Liver (tissue), 9 donors: Measurements from ENCODE around the gene TNNC2. TPM values are rescaled to one million over a fixed set of nuclear protein-coding genes. Genes with fewer than 3 reads are reported as not detected.

Experiments
- DNase-seq: peaks from one replicate; pipeline ENCODE4 v3.0.0-alpha.2; 2017; ENCODE audit warnings: low spot score
- H3K27ac ChIP-seq, 2 donors: one replicate each; pipeline ENCODE4 v1.7.0; 2013; ENCODE audit warnings: inconsistent platforms in 2 of 2, low read length in 2 of 2, control low read depth in 1 of 2, low read depth in 1 of 2, mild to moderate bottlenecking in 1 of 2
- H3K27me3 ChIP-seq, 4 donors: one replicate each; pipeline versions ENCODE4 v1.6.1 to v1.7.0; 2013; ENCODE audit warnings: low read length in 3 of 4, inconsistent platforms in 1 of 4, mild to moderate bottlenecking in 1 of 4, moderate library complexity in 1 of 4; ENCODE audit not compliant: control insufficient read depth in 4 of 4, insufficient read depth in 4 of 4
- H3K36me3 ChIP-seq, 4 donors: one replicate each; pipeline versions ENCODE4 v1.6.1 to v1.7.0; 2013; ENCODE audit warnings: low read length in 3 of 4, mild to moderate bottlenecking in 3 of 4, low read depth in 1 of 4, moderate library complexity in 1 of 4; ENCODE audit not compliant: control insufficient read depth in 4 of 4, insufficient read depth in 3 of 4
- H3K4me1 ChIP-seq, 4 donors: one replicate each; pipeline versions ENCODE4 v1.6.1 to v1.7.0; 2013; ENCODE audit warnings: low read length in 3 of 4, mild to moderate bottlenecking in 3 of 4, moderate library complexity in 1 of 4; ENCODE audit not compliant: control insufficient read depth in 4 of 4, insufficient read depth in 4 of 4
- H3K4me3 ChIP-seq, 3 donors: one replicate each; pipeline versions ENCODE4 v1.6.1 to v1.7.0; 2013; ENCODE audit warnings: low read length in 3 of 3, control low read depth in 1 of 3, low read depth in 1 of 3, mild to moderate bottlenecking in 1 of 3
- H3K9ac ChIP-seq, 2 donors: one replicate each; pipeline ENCODE4 v1.7.0; 2013; ENCODE audit warnings: low read length in 2 of 2, mild to moderate bottlenecking in 2 of 2, moderate library complexity in 2 of 2, control low read depth in 1 of 2, low read depth in 1 of 2
- H3K9me3 ChIP-seq, 4 donors: one replicate each; pipeline versions ENCODE4 v1.6.1 to v1.7.0; 2013; ENCODE audit warnings: low read length in 3 of 4; ENCODE audit not compliant: control insufficient read depth in 4 of 4
- EGR1 ChIP-seq, 2 donors: IDR thresholded peaks; 2 replicates each; pipeline ENCODE4 v1.6.1; 2016 to 2018; ENCODE audit warnings: antibody characterized with exemption in 2 of 2, low read depth in 2 of 2
- FOXA1 ChIP-seq: IDR thresholded peaks from 2 replicates; pipeline ENCODE4 v1.6.1; 2016; ENCODE audit warnings: antibody characterized with exemption
- FOXA2 ChIP-seq: IDR thresholded peaks from 2 replicates; pipeline ENCODE4 v1.6.1; 2016; ENCODE audit warnings: antibody characterized with exemption
- GABPA ChIP-seq, 2 donors: IDR thresholded peaks in 1 of 2; conservative IDR thresholded peaks in 1 of 2; 2 replicates each; pipeline ENCODE4 v1.6.1; 2016; ENCODE audit warnings: antibody characterized with exemption in 2 of 2, mild to moderate bottlenecking in 1 of 2, moderate library complexity in 1 of 2
- HNF4A ChIP-seq, 2 donors: conservative IDR thresholded peaks; 2 replicates each; pipeline ENCODE4 v1.6.1; 2016; ENCODE audit warnings: antibody characterized with exemption in 2 of 2, mild to moderate bottlenecking in 2 of 2
- HNF4G ChIP-seq: IDR thresholded peaks from 2 replicates; pipeline ENCODE4 v1.6.1; 2016; ENCODE audit warnings: antibody characterized with exemption
- JUND ChIP-seq, 2 donors: IDR thresholded peaks; 2 replicates each; pipeline ENCODE4 v1.6.1; 2016; ENCODE audit warnings: antibody characterized with exemption in 2 of 2
- NR2F2 ChIP-seq: IDR thresholded peaks from 2 replicates; pipeline ENCODE4 v1.6.1; 2016; ENCODE audit warnings: antibody characterized with exemption
- RAD21 ChIP-seq, 2 donors: IDR thresholded peaks; 2 replicates each; pipeline ENCODE4 v1.6.1; 2016; ENCODE audit warnings: antibody characterized with exemption in 2 of 2, mild to moderate bottlenecking in 2 of 2
- RXRA ChIP-seq, 2 donors: IDR thresholded peaks; 2 replicates each; pipeline ENCODE4 v1.6.1; 2017 to 2018; ENCODE audit warnings: antibody characterized with exemption in 2 of 2, mild to moderate bottlenecking in 1 of 2
- SP1 ChIP-seq: IDR thresholded peaks from 2 replicates; pipeline ENCODE4 v1.6.1; 2018; ENCODE audit warnings: antibody characterized with exemption, mild to moderate bottlenecking
- TAF1 ChIP-seq: conservative IDR thresholded peaks from 2 replicates; pipeline ENCODE4 v1.6.1; 2016; ENCODE audit warnings: antibody characterized with exemption, mild to moderate bottlenecking
- YY1 ChIP-seq: IDR thresholded peaks from 2 replicates; pipeline ENCODE4 v1.6.1; 2016; ENCODE audit warnings: antibody characterized with exemption, mild to moderate bottlenecking
- WGBS: extraction: QIAGEN DNeasy Blood & Tissue Kit; methylation state at CpG from one replicate; pipeline ENCODE4 v1.1.7; 2013; 5-methylcytosine and 5-hydroxymethylcytosine counted together
- polyA plus RNA-seq, 2 donors: library from polyadenylated mRNA; stranded (reverse) in 1 of 2; unstranded in 1 of 2; fragments of 200-250 nt in 1 of 2; fragments of >200 nt in 1 of 2; fragmentation: Nextera tagmentation in 1 of 2; extraction: Ambion mirVana in 1 of 2; gene quantifications; one replicate each; pipeline versions ENCODE4 v1.2.1 to v1.2.3, GENCODE V29; 2013 to 2015
- total RNA-seq, 2 donors: library from RNA; depleted of rRNA; stranded (reverse); fragments of >200 nt; gene quantifications; one replicate each; pipeline ENCODE4 v1.2.3, GENCODE V29; 2014
- TF ChIP-seq, protein P1 (sequence below): IDR thresholded peaks from 2 replicates; pipeline ENCODE4 v1.6.1; 2016; ENCODE audit warnings: antibody characterized with exemption, mild to moderate bottlenecking
- TF ChIP-seq, protein P2 (sequence below): fragments of 150-350 bp; IDR thresholded peaks from 2 replicates; pipeline ENCODE4 v1.5.1; 2017; ENCODE audit warnings: improper control_type of control experiment, low read depth, low read length; ENCODE audit not compliant: missing input control
- TF ChIP-seq, protein P3 (sequence below): IDR thresholded peaks from 2 replicates; pipeline ENCODE4 v1.6.1; 2016; ENCODE audit warnings: antibody characterized with exemption
- TF ChIP-seq, protein P4 (sequence below): IDR thresholded peaks from 2 replicates; pipeline ENCODE4 v1.6.1; 2016; ENCODE audit warnings: antibody characterized with exemption
- TF ChIP-seq, protein P5 (sequence below): IDR thresholded peaks from 2 replicates; pipeline ENCODE4 v1.6.1; 2016; ENCODE audit warnings: antibody characterized with exemption
- donor health status: healthy.
- donor health status: healthy.
- donor health status: healthy.
- donor health status: healthy.
- donor health status: healthy.

TNNC2 gene
- total and polyA plus RNA-seq, 4 donors, result 0.12 to 0.33 (median 0.31) TPM; not detected in 1

DNA sequence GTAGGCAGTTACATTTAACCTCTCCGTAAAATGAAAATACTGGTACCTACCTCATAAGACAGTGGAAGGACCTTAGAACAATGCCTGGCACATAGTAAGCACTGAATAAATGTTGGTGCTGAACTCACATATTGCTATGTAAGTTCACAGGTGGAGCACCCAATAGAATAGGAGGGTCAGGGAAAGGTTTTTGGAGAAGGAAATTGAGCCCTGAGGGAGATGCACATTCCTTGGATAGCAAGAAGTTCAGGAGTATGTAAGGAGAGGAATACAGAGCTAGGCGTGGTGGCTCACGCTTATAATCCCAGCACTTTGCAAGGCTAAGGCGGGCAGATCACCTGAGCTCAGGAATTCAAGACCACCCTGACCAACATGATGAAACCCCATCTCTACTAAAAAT lies 7.6 kb downstream of the TNNC2 start:
- Histone ChIP-seq H3K27me3 (peaks cover 0 to 8% (median 3%) of the 10 kb centered on the region in 4 donors), H3K27ac (no peak overlapping the region), H3K9me3 (no peaks in the 10 kb centered on the region), H3K9ac (no peak overlapping the region), H3K4me1 (peaks cover 0 to 7% (median 1%) of the 10 kb centered on the region in 4 donors), H3K36me3 (no peaks in the 10 kb centered on the region), H3K4me3 (no peak overlapping the region)
- WGBS, result 96% methylated on average over 4 of the region's 4 CpGs
- no peak for DNase-seq
- TF ChIP-seq RXRA (IDR thresholded peaks at IDR 0.05) (no peak), JUND (IDR thresholded peaks at IDR 0.05) (no peak), SP1 (no peak)

DNA sequence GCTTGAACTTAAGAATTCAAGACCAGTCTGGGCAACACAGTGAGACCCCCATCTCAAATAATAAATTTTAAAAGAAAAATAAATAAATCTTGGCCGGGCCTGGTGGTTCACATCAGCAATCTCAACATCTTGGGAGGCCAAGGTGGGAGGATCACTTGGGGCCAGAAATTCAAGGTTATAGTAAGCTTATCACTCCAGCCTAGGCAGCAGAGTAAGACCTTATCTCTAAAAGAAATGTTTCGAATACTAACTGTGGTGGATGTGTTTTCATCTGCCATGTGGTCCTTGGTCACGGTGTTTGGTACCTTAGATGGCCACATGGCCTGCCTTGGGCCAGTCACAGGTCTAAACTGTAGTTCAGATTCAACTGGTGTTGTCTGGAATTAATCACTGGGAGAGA lies 8.9 kb downstream of the TNNC2 start:
- DNase-seq, result no peak
- H3K9ac ChIP-seq, result no peak overlapping the region
- H3K36me3 ChIP-seq, result no peaks in the 10 kb centered on the region
- H3K4me1 ChIP-seq, result no peaks in the 10 kb centered on the region
- TF ChIP-seq, protein P1, sequence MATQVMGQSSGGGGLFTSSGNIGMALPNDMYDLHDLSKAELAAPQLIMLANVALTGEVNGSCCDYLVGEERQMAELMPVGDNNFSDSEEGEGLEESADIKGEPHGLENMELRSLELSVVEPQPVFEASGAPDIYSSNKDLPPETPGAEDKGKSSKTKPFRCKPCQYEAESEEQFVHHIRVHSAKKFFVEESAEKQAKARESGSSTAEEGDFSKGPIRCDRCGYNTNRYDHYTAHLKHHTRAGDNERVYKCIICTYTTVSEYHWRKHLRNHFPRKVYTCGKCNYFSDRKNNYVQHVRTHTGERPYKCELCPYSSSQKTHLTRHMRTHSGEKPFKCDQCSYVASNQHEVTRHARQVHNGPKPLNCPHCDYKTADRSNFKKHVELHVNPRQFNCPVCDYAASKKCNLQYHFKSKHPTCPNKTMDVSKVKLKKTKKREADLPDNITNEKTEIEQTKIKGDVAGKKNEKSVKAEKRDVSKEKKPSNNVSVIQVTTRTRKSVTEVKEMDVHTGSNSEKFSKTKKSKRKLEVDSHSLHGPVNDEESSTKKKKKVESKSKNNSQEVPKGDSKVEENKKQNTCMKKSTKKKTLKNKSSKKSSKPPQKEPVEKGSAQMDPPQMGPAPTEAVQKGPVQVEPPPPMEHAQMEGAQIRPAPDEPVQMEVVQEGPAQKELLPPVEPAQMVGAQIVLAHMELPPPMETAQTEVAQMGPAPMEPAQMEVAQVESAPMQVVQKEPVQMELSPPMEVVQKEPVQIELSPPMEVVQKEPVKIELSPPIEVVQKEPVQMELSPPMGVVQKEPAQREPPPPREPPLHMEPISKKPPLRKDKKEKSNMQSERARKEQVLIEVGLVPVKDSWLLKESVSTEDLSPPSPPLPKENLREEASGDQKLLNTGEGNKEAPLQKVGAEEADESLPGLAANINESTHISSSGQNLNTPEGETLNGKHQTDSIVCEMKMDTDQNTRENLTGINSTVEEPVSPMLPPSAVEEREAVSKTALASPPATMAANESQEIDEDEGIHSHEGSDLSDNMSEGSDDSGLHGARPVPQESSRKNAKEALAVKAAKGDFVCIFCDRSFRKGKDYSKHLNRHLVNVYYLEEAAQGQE, result no peak
- TF ChIP-seq FOXA1 (no peak), EGR1 (IDR thresholded peaks at IDR 0.05; ENCODE audit: low read depth in 2 of 2) (no peak), YY1 (no peak), SP1 (no peak), HNF4G (no peak), NR2F2 (no peak), GABPA (IDR thresholded peaks at IDR 0.05 in 1 of 2, conservative IDR thresholded peaks at IDR 0.05 in 1 of 2) (no peak), RXRA (IDR thresholded peaks at IDR 0.05) (no peak), RAD21 (IDR thresholded peaks at IDR 0.05) (no peak), JUND (IDR thresholded peaks at IDR 0.05) (no peak), TAF1 (no peak), FOXA2 (no peak), HNF4A (conservative IDR thresholded peaks at IDR 0.05) (no peak)
- TF ChIP-seq, protein P2, sequence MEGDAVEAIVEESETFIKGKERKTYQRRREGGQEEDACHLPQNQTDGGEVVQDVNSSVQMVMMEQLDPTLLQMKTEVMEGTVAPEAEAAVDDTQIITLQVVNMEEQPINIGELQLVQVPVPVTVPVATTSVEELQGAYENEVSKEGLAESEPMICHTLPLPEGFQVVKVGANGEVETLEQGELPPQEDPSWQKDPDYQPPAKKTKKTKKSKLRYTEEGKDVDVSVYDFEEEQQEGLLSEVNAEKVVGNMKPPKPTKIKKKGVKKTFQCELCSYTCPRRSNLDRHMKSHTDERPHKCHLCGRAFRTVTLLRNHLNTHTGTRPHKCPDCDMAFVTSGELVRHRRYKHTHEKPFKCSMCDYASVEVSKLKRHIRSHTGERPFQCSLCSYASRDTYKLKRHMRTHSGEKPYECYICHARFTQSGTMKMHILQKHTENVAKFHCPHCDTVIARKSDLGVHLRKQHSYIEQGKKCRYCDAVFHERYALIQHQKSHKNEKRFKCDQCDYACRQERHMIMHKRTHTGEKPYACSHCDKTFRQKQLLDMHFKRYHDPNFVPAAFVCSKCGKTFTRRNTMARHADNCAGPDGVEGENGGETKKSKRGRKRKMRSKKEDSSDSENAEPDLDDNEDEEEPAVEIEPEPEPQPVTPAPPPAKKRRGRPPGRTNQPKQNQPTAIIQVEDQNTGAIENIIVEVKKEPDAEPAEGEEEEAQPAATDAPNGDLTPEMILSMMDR, result no peak
- TF ChIP-seq, protein P3, sequence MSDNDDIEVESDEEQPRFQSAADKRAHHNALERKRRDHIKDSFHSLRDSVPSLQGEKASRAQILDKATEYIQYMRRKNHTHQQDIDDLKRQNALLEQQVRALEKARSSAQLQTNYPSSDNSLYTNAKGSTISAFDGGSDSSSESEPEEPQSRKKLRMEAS, result no peak
- TF ChIP-seq, protein P4, sequence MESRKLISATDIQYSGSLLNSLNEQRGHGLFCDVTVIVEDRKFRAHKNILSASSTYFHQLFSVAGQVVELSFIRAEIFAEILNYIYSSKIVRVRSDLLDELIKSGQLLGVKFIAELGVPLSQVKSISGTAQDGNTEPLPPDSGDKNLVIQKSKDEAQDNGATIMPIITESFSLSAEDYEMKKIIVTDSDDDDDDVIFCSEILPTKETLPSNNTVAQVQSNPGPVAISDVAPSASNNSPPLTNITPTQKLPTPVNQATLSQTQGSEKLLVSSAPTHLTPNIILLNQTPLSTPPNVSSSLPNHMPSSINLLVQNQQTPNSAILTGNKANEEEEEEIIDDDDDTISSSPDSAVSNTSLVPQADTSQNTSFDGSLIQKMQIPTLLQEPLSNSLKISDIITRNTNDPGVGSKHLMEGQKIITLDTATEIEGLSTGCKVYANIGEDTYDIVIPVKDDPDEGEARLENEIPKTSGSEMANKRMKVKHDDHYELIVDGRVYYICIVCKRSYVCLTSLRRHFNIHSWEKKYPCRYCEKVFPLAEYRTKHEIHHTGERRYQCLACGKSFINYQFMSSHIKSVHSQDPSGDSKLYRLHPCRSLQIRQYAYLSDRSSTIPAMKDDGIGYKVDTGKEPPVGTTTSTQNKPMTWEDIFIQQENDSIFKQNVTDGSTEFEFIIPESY, result no peak
- TF ChIP-seq, protein P5, sequence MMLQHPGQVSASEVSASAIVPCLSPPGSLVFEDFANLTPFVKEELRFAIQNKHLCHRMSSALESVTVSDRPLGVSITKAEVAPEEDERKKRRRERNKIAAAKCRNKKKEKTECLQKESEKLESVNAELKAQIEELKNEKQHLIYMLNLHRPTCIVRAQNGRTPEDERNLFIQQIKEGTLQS, result no peak
- H3K27ac ChIP-seq, result no peak overlapping the region
- H3K27me3 ChIP-seq, result peaks cover 0 to 8% (median 3%) of the 10 kb centered on the region in 4 donors
- 94% methylated on average over 3 of the region's 3 CpGs for WGBS
- H3K4me3 ChIP-seq, result no peak overlapping the region
- no peaks in the 10 kb centered on the region for H3K9me3 ChIP-seq
